Measurements from ENCODE around the gene HDAC4. TPM values are rescaled to one million over a fixed set of nuclear protein-coding genes. Genes with fewer than 3 reads are reported as not detected.
A peak's percentile ranks its signal among the peaks of the same experiment; 100 is the strongest.

The HDAC4 gene
- total RNA-seq, 5 donors from 2014 or later (not counting 1 experiment from before 2014, with no cell fraction given), result 44.8 to 80.2 (median 60.9) TPM

- ATAC-seq (replicated peaks in 1 of 4) (no peak), DNase-seq (peak in 2 of 35 experiments; percentile 4 to 21)
- ChIA-PET CTCF (no interaction called here), POLR2A (no interaction called here)
- H3K4me3 Mint-ChIP-seq, result no peak overlapping the region
- Histone ChIP-seq H3K27me3 (replicated peaks in 1 of 2; ENCODE audit: control insufficient read depth in 2 of 2, extremely low read depth in 1 of 2, insufficient read depth in 2 of 2, low read length in 1 of 2) (no peaks in the 10 kb centered on the region), H3K4me1 (ENCODE audit: control insufficient read depth in 1 of 2, extremely low read depth in 1 of 2, insufficient read depth in 2 of 2, low read length in 2 of 2) (peaks cover 34 to 67% of the 10 kb centered on the region in 2 experiments), H3K9me3 (no peaks in the 10 kb centered on the region), H3K36me3 (ENCODE audit: control insufficient read depth in 2 of 2, extremely low read depth in 1 of 2, insufficient read depth in 1 of 2, low read length in 1 of 2) (peaks cover 8 to 20% of the 10 kb centered on the region in 2 donors), H3K27ac (ENCODE audit: low read length) (no peak overlapping the region), H3K4me3 (ENCODE audit: control insufficient read depth in 1 of 2, extremely low read depth in 1 of 2, low read length in 1 of 2) (no peak overlapping the region)
- peaks cover 48 to 82% (median 79%) of the 10 kb centered on the region in 3 donors for H3K4me1 Mint-ChIP-seq
- no peaks in the 10 kb centered on the region for H3K9me3 Mint-ChIP-seq
- no peaks in the 10 kb centered on the region for H3K27me3 Mint-ChIP-seq
- WGBS (ENCODE audit: insufficient coverage), result 92% methylated on average over 11 of the region's 11 CpGs
- H3K27ac Mint-ChIP-seq, result no peak overlapping the region
- H3K36me3 Mint-ChIP-seq, result peaks cover 23% of the 10 kb centered on the region
These were observed 165.5 kb downstream of the HDAC4 start for GRCh38 chr2:239235311-239235710.

GRCh38 chr2:239234191-239235175 is 166.3 kb downstream of the HDAC4 start:
- 63% methylated on average over 9 of the region's 22 CpGs for WGBS (ENCODE audit: insufficient coverage)
- peak overlapping the region; percentile 55 to 68 for H3K27ac Mint-ChIP-seq
- ChIA-PET POLR2A (interaction anchor here in 1 of 2 donors (0.6 kb wide), 1 partner anchor 784 kb away, joined by 3 read pairs; no protein-coding TSS in a partner anchor), CTCF (no interaction called here)
- peak overlapping the region in 1 of 3 donors; percentile 4 for H3K4me3 Mint-ChIP-seq
- Histone ChIP-seq H3K27me3 (replicated peaks in 1 of 2; ENCODE audit: control insufficient read depth in 2 of 2, extremely low read depth in 1 of 2, insufficient read depth in 2 of 2, low read length in 1 of 2) (no peaks in the 10 kb centered on the region), H3K27ac (ENCODE audit: low read length) (no peak overlapping the region), H3K36me3 (ENCODE audit: control insufficient read depth in 2 of 2, extremely low read depth in 1 of 2, insufficient read depth in 1 of 2, low read length in 1 of 2) (peaks cover 8 to 17% of the 10 kb centered on the region in 2 donors), H3K9me3 (no peaks in the 10 kb centered on the region), H3K4me1 (ENCODE audit: control insufficient read depth in 1 of 2, extremely low read depth in 1 of 2, insufficient read depth in 2 of 2, low read length in 2 of 2) (peaks cover 34 to 66% of the 10 kb centered on the region in 2 experiments), H3K4me3 (ENCODE audit: control insufficient read depth in 1 of 2, extremely low read depth in 1 of 2, low read length in 1 of 2) (no peak overlapping the region)
- no peaks in the 10 kb centered on the region for H3K27me3 Mint-ChIP-seq
- H3K9me3 Mint-ChIP-seq, result no peaks in the 10 kb centered on the region
- ATAC-seq (replicated peaks in 1 of 4) (no peak), DNase-seq (peak in 2 of 35 experiments; percentile 3 to 9)
- H3K4me1 Mint-ChIP-seq, result peaks cover 42 to 82% (median 79%) of the 10 kb centered on the region in 3 donors
- H3K36me3 Mint-ChIP-seq, result peaks cover 23% of the 10 kb centered on the region

GRCh38 chr2:239233576-239233975 is 167.2 kb downstream of the HDAC4 start:
- peaks cover 8 to 17% of the 10 kb centered on the region in 2 donors for H3K36me3 ChIP-seq (ENCODE audit: control insufficient read depth in 2 of 2, extremely low read depth in 1 of 2, insufficient read depth in 1 of 2, low read length in 1 of 2)
- peaks cover 23% of the 10 kb centered on the region for H3K36me3 Mint-ChIP-seq
- peaks cover 40 to 79% (median 75%) of the 10 kb centered on the region in 3 donors for H3K4me1 Mint-ChIP-seq
- H3K9me3 ChIP-seq, result no peaks in the 10 kb centered on the region
- ATAC-seq (replicated peaks in 1 of 4) (no peak), DNase-seq (no peak)
- no peak overlapping the region for H3K27ac ChIP-seq (ENCODE audit: low read length)
- H3K4me1 ChIP-seq (ENCODE audit: control insufficient read depth in 1 of 2, extremely low read depth in 1 of 2, insufficient read depth in 2 of 2, low read length in 2 of 2), result peaks cover 34 to 65% of the 10 kb centered on the region in 2 experiments
- peak overlapping the region in 1 of 3 donors; percentile 25 for H3K4me3 Mint-ChIP-seq
- H3K27me3 ChIP-seq (replicated peaks in 1 of 2; ENCODE audit: control insufficient read depth in 2 of 2, extremely low read depth in 1 of 2, insufficient read depth in 2 of 2, low read length in 1 of 2), result no peaks in the 10 kb centered on the region
- 86% methylated on average over 3 of the region's 6 CpGs for WGBS (ENCODE audit: insufficient coverage)
- POLR2A ChIA-PET, result no interaction called here
- no peak overlapping the region for H3K4me3 ChIP-seq (ENCODE audit: control insufficient read depth in 1 of 2, extremely low read depth in 1 of 2, low read length in 1 of 2)
- no peaks in the 10 kb centered on the region for H3K9me3 Mint-ChIP-seq
- no peaks in the 10 kb centered on the region for H3K27me3 Mint-ChIP-seq
- CTCF ChIA-PET, result no interaction called here
- peak overlapping the region; percentile 34 to 80 for H3K27ac Mint-ChIP-seq

GRCh38 chr2:239232195-239232578 is 168.6 kb downstream of the HDAC4 start:
- Histone ChIP-seq H3K4me1 (ENCODE audit: control insufficient read depth in 1 of 2, extremely low read depth in 1 of 2, insufficient read depth in 2 of 2, low read length in 2 of 2) (peaks cover 27 to 70% of the 10 kb centered on the region in 2 experiments), H3K9me3 (no peaks in the 10 kb centered on the region), H3K27me3 (replicated peaks in 1 of 2; ENCODE audit: control insufficient read depth in 2 of 2, extremely low read depth in 1 of 2, insufficient read depth in 2 of 2, low read length in 1 of 2) (no peaks in the 10 kb centered on the region), H3K27ac (ENCODE audit: low read length) (peak overlapping the region; percentile 59), H3K4me3 (ENCODE audit: control insufficient read depth in 1 of 2, extremely low read depth in 1 of 2, low read length in 1 of 2) (peak overlapping the region in 1 of 2 donors; percentile 27), H3K36me3 (ENCODE audit: control insufficient read depth in 2 of 2, extremely low read depth in 1 of 2, insufficient read depth in 1 of 2, low read length in 1 of 2) (peaks cover 8 to 19% of the 10 kb centered on the region in 2 donors)
- WGBS (ENCODE audit: insufficient coverage), result 100% methylated on average over 2 of the region's 6 CpGs
- ChIA-PET CTCF (no interaction called here), POLR2A (no interaction called here)
- no peaks in the 10 kb centered on the region for H3K27me3 Mint-ChIP-seq
- H3K4me1 Mint-ChIP-seq, result peaks cover 42 to 80% (median 76%) of the 10 kb centered on the region in 3 donors
- peaks cover 23% of the 10 kb centered on the region for H3K36me3 Mint-ChIP-seq
- peak overlapping the region; percentile 71 to 94 for H3K27ac Mint-ChIP-seq
- no peaks in the 10 kb centered on the region for H3K9me3 Mint-ChIP-seq
- ATAC-seq (replicated peaks in 1 of 4), result peak in 1 of 4 experiments; percentile 18
- DNase-seq, result peak in 1 of 35 experiments; percentile 18
- peak overlapping the region; percentile 42 to 71 (median 59) for H3K4me3 Mint-ChIP-seq

- DNase-seq (peak in 17 of 35 experiments; percentile 9 to 46 (median 20)), ATAC-seq (replicated peaks in 1 of 4) (peak; percentile 45 to 76 (median 70))
- Mint-ChIP-seq H3K9me3 (no peaks in the 10 kb centered on the region), H3K4me3 (peak overlapping the region; percentile 59 to 71 (median 59)), H3K36me3 (peaks cover 23% of the 10 kb centered on the region), H3K4me1 (peaks cover 42 to 82% (median 78%) of the 10 kb centered on the region in 3 donors), H3K27me3 (no peaks in the 10 kb centered on the region), H3K27ac (peak overlapping the region; percentile 91 to 95)
- ChIA-PET POLR2A (interaction anchor here in 1 of 2 donors (1.1 kb wide), 1 partner anchor 169 kb away, joined by 3 read pairs; the partner anchor contains the start of gene HDAC4), CTCF (interaction anchor here in 1 of 2 donors (0.6 to 1.1 kb wide), 2 partner anchors 44 to 759 kb away, joined by 3 read pairs; no protein-coding TSS in a partner anchor)
- WGBS (ENCODE audit: insufficient coverage), result 32% methylated on average over 13 of the region's 46 CpGs
- Histone ChIP-seq H3K4me3 (ENCODE audit: control insufficient read depth in 1 of 2, extremely low read depth in 1 of 2, low read length in 1 of 2) (peak overlapping the region; percentile 27), H3K27me3 (replicated peaks in 1 of 2; ENCODE audit: control insufficient read depth in 2 of 2, extremely low read depth in 1 of 2, insufficient read depth in 2 of 2, low read length in 1 of 2) (no peaks in the 10 kb centered on the region), H3K36me3 (ENCODE audit: control insufficient read depth in 2 of 2, extremely low read depth in 1 of 2, insufficient read depth in 1 of 2, low read length in 1 of 2) (peaks cover 7 to 19% of the 10 kb centered on the region in 2 donors), H3K9me3 (no peaks in the 10 kb centered on the region), H3K4me1 (ENCODE audit: control insufficient read depth in 1 of 2, extremely low read depth in 1 of 2, insufficient read depth in 2 of 2, low read length in 2 of 2) (peaks cover 23 to 73% of the 10 kb centered on the region in 2 experiments), H3K27ac (ENCODE audit: low read length) (peak overlapping the region; percentile 70)
These were observed 169.3 kb downstream of the HDAC4 start for GRCh38 chr2:239231231-239232194.

All from T-cell (primary cell).